Neural progenitor cell (in vitro differentiated cells): Measurements from ENCODE around the gene BAHD1. TPM values are rescaled to one million over a fixed set of nuclear protein-coding genes. Genes with fewer than 3 reads are reported as not detected.

ENCODE experiments used
- DNase-seq: peaks from one replicate; pipeline ENCODE4 v3.0.0-alpha.2; 2016; ENCODE audit warnings: low spot score
- H2AFZ ChIP-seq: fragments of 200-600 bp; sonication (generic); replicated peaks from 2 replicates; pipeline ENCODE4 v1.6.1; 2016; ENCODE audit warnings: antibody characterized with exemption
- H3F3A ChIP-seq: fragments of 200-600 bp; sonication (generic); 2 replicates; pipeline ENCODE4 v1.6.1; 2016; ENCODE audit warnings: antibody characterized with exemption, low read depth
- H3K27ac ChIP-seq: fragments of 200-600 bp; sonication (generic); 2 replicates; pipeline ENCODE4 v1.5.1; 2016; ENCODE audit warnings: mild to moderate bottlenecking
- H3K27me3 ChIP-seq: fragments of 200-600 bp; sonication (generic); 2 replicates; pipeline ENCODE4 v1.6.1; 2016; ENCODE audit warnings: mild to moderate bottlenecking, moderate library complexity
- H3K36me3 ChIP-seq: fragments of 200-600 bp; sonication (generic); 2 replicates; pipeline ENCODE4 v1.5.1; 2016
- H3K4me1 ChIP-seq: fragments of 200-600 bp; sonication (generic); 2 replicates; pipeline ENCODE4 v1.6.1; 2016; ENCODE audit warnings: mixed run types
- H3K4me2 ChIP-seq: fragments of 200-600 bp; sonication (generic); 2 replicates; pipeline ENCODE4 v1.6.1; 2016
- H3K4me3 ChIP-seq: fragments of 200-600 bp; sonication (generic); 2 replicates; pipeline ENCODE4 v1.5.1; 2016
- H3K79me2 ChIP-seq: fragments of 200-600 bp; sonication (generic); 2 replicates; pipeline ENCODE4 v1.6.1; 2016; ENCODE audit warnings: low read depth
- H3K9ac ChIP-seq: fragments of 200-600 bp; sonication (generic); 2 replicates; pipeline ENCODE4 v1.6.1; 2016
- H3K9me3 ChIP-seq: fragments of 200-600 bp; sonication (generic); 2 replicates; pipeline ENCODE4 v1.5.1; 2016; ENCODE audit warnings: low read depth
- H4K20me1 ChIP-seq: fragments of 200-600 bp; sonication (generic); 2 replicates; pipeline ENCODE4 v1.6.1; 2016; ENCODE audit warnings: low read depth
- H3K27ac Mint-ChIP-seq: 3 replicates; pipeline ENCODE4 v1.8.0; 2021; ENCODE audit warnings: mixed read lengths
- H3K27me3 Mint-ChIP-seq: 2 replicates; pipeline ENCODE4 v1.8.0; 2022; ENCODE audit warnings: low read depth, mild to moderate bottlenecking, inconsistent platforms, moderate library complexity, mixed read lengths; ENCODE audit not compliant: insufficient read depth
- H3K36me3 Mint-ChIP-seq: 3 replicates; pipeline ENCODE4 v1.8.0; 2021; ENCODE audit warnings: mixed read lengths
- H3K4me1 Mint-ChIP-seq: 3 replicates; pipeline ENCODE4 v1.8.0; 2021; ENCODE audit warnings: mixed read lengths
- H3K4me3 Mint-ChIP-seq: 3 replicates; pipeline ENCODE4 v1.8.0; 2021; ENCODE audit warnings: mild to moderate bottlenecking, moderate library complexity, mixed read lengths
- H3K9me3 Mint-ChIP-seq: 3 replicates; pipeline ENCODE4 v1.8.0; 2020; ENCODE audit warnings: mixed read lengths
- EZH2 ChIP-seq: fragments of 200-600 bp; sonication (generic); IDR thresholded peaks from 2 replicates; pipeline ENCODE4 v1.6.1; 2017; ENCODE audit warnings: antibody characterized with exemption, mild to moderate bottlenecking, moderate library complexity
- EZH2phosphoT487 ChIP-seq: fragments of 200-600 bp; sonication (generic); IDR thresholded peaks from 2 replicates; pipeline ENCODE4 v1.6.1; 2017; ENCODE audit warnings: antibody characterized with exemption
- total RNA-seq: library from RNA; depleted of rRNA; stranded (reverse); fragments of >200 nt; gene quantifications from 2 replicates; pipeline ENCODE4 v1.2.3, GENCODE V29; 2015; ENCODE audit warnings: low replicate concordance
- TF ChIP-seq, protein P1 (sequence below): fragments of 200-600 bp; sonication (generic); IDR thresholded peaks from 2 replicates; pipeline ENCODE4 v1.5.1; 2017; ENCODE audit warnings: antibody characterized with exemption, mild to moderate bottlenecking

The BAHD1 gene
- total RNA-seq, 1 donor from 2014 or later = 5.8 TPM

DNA sequence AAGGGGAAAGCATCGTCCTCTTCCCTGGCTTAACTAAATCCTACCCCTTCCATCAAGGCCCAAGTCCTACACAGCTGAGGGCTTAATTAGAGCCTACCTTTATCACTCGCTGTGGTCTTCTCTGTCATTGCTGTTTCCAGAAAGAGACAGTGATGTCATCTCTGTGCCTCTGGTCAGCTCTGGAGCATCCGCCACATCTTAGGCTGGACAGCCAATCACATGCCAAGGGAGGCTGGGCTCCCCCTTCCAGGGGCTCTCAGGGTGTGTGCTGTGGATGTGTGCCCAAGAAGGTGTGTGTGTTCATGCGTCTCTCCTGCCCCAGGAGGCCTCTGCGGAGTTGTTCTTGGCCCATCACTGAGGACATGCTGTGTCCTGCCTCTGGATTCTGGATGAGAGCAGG, 72.9 kb downstream of the BAHD1 start:
- DNase-seq = no peak
- Mint-ChIP-seq H3K27ac (no peak overlapping the region), H3K36me3 (no peaks in the 10 kb centered on the region), H3K27me3 (peaks cover 29% of the 10 kb centered on the region), H3K4me3 (no peak overlapping the region), H3K9me3 (no peaks in the 10 kb centered on the region), H3K4me1 (peaks cover 11% of the 10 kb centered on the region)
- Histone ChIP-seq H3K9ac (no peak overlapping the region), H3F3A (peaks cover 7% of the 10 kb centered on the region), H4K20me1 (peaks cover 11% of the 10 kb centered on the region), H3K9me3 (no peaks in the 10 kb centered on the region), H3K27ac (no peak overlapping the region), H3K4me1 (peaks cover 3% of the 10 kb centered on the region), H3K36me3 (no peaks in the 10 kb centered on the region), H2AFZ (no peak overlapping the region), H3K27me3 (peaks cover 67% of the 10 kb centered on the region), H3K4me2 (no peak overlapping the region), H3K79me2 (no peaks in the 10 kb centered on the region), H3K4me3 (no peak overlapping the region)
- TF ChIP-seq EZH2 (no peak), EZH2phosphoT487 (no peak)
- TF ChIP-seq, protein P1, sequence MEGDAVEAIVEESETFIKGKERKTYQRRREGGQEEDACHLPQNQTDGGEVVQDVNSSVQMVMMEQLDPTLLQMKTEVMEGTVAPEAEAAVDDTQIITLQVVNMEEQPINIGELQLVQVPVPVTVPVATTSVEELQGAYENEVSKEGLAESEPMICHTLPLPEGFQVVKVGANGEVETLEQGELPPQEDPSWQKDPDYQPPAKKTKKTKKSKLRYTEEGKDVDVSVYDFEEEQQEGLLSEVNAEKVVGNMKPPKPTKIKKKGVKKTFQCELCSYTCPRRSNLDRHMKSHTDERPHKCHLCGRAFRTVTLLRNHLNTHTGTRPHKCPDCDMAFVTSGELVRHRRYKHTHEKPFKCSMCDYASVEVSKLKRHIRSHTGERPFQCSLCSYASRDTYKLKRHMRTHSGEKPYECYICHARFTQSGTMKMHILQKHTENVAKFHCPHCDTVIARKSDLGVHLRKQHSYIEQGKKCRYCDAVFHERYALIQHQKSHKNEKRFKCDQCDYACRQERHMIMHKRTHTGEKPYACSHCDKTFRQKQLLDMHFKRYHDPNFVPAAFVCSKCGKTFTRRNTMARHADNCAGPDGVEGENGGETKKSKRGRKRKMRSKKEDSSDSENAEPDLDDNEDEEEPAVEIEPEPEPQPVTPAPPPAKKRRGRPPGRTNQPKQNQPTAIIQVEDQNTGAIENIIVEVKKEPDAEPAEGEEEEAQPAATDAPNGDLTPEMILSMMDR = no peak

DNA sequence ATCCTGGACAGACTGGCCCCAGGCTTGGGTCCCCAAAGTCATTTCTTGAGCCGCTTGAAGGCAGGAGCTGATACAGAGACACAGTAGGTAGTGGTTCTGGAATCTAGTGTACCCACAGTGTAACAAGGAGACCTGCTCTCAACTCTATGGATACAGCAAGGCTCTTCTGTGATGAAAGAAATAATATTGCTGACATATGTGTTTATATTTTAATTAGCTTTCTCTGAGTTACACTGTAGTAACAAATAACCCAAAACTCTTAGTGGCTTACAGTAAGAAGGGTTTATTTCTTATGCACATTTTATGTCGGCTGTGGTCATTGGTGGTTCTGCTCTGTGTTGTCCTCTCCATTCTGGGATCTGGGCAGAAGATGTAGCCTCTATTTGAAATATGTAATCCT, 75.6 kb downstream of the BAHD1 start:
- Mint-ChIP-seq H3K27me3 (peaks cover 20% of the 10 kb centered on the region), H3K4me3 (no peak overlapping the region), H3K36me3 (no peaks in the 10 kb centered on the region), H3K27ac (no peak overlapping the region), H3K9me3 (no peaks in the 10 kb centered on the region), H3K4me1 (peaks cover 12% of the 10 kb centered on the region)
- Histone ChIP-seq H3K4me3 (no peak overlapping the region), H3K36me3 (no peaks in the 10 kb centered on the region), H3K27me3 (peaks cover 40% of the 10 kb centered on the region), H4K20me1 (no peaks in the 10 kb centered on the region), H3K9me3 (no peaks in the 10 kb centered on the region), H3K79me2 (no peaks in the 10 kb centered on the region), H3F3A (no peaks in the 10 kb centered on the region), H3K4me1 (peaks cover under 1% of the 10 kb centered on the region), H3K9ac (no peak overlapping the region), H3K4me2 (no peak overlapping the region), H2AFZ (no peak overlapping the region), H3K27ac (no peak overlapping the region)
- DNase-seq = no peak
- TF ChIP-seq EZH2 = no peak
- no peak for TF ChIP-seq EZH2phosphoT487
- TF ChIP-seq, protein P1 = no peak

Other genes with a start within 250 kb of the BAHD1 start
- 0.90 TPM in 1 of 2 replicates, not detected in the other for gene PAK6, start 201.9 kb upstream of the BAHD1 start, total RNA-seq
- not detected in 2 replicates for gene ANKRD63, start 157.9 kb upstream of the BAHD1 start, total RNA-seq
- gene PLCB2, start 133.0 kb upstream of the BAHD1 start, total RNA-seq = 0.56 and 2.1 TPM in 2 replicates
- gene INAFM2, start 117.3 kb upstream of the BAHD1 start, total RNA-seq = 11.5 and 18.2 TPM in 2 replicates
- gene CCDC9B, start 100.0 kb upstream of the BAHD1 start, total RNA-seq = 0.25 TPM in 1 of 2 replicates, not detected in the other
- not detected in 2 replicates for gene PHGR1, start 89.9 kb upstream of the BAHD1 start, total RNA-seq
- gene DISP2, start 82.7 kb upstream of the BAHD1 start, total RNA-seq = 0.06 TPM in 1 of 2 replicates, not detected in the other
- gene KNSTRN, start 58.2 kb upstream of the BAHD1 start, total RNA-seq = 129 and 152 TPM in 2 replicates
- gene IVD, start 35.2 kb upstream of the BAHD1 start, total RNA-seq = 18.0 and 38.4 TPM in 2 replicates
- gene CHST14, start 30.0 kb downstream of the BAHD1 start, total RNA-seq = 11.9 and 17.5 TPM in 2 replicates
- 17.3 and 22.4 TPM in 2 replicates for gene CCDC32, start 124.1 kb downstream of the BAHD1 start, total RNA-seq
- gene RPUSD2, start 128.3 kb downstream of the BAHD1 start, total RNA-seq = 5.0 and 13.7 TPM in 2 replicates
- gene KNL1, start 153.3 kb downstream of the BAHD1 start, total RNA-seq = 71.7 and 125 TPM in 2 replicates